Hepatocyte (in vitro differentiated cells): ENCODE measurements around the gene TYRP1. TPM values are rescaled to one million over a fixed set of nuclear protein-coding genes. Genes with fewer than 3 reads are reported as not detected.

ENCODE experiments used
- DNase-seq: peaks from one replicate; pipeline ENCODE4 v3.0.0-alpha.2; 2016; ENCODE audit warnings: low spot score
- H2AFZ ChIP-seq: fragments of 200-600 bp; sonication (generic); 2 replicates; pipeline ENCODE4 v1.6.0; 2016; ENCODE audit warnings: antibody characterized with exemption, mild to moderate bottlenecking
- H3K27ac ChIP-seq: fragments of 200-600 bp; sonication (generic); 2 replicates; pipeline ENCODE4 v1.5.1; 2016; ENCODE audit warnings: mild to moderate bottlenecking
- H3K27me3 ChIP-seq: fragments of 200-600 bp; sonication (generic); 2 replicates; pipeline ENCODE4 v1.6.1; 2016
- H3K36me3 ChIP-seq: fragments of 200-600 bp; sonication (generic); replicated peaks from 2 replicates; pipeline ENCODE4 v1.5.1; 2016; ENCODE audit warnings: low read depth; ENCODE audit not compliant: insufficient read depth
- H3K4me1 ChIP-seq: fragments of 200-600 bp; sonication (generic); 2 replicates; pipeline ENCODE4 v1.5.1; 2016; ENCODE audit warnings: mild to moderate bottlenecking, moderate library complexity; ENCODE audit not compliant: insufficient read depth
- H3K4me2 ChIP-seq: fragments of 200-600 bp; sonication (generic); 2 replicates; pipeline ENCODE4 v1.6.0; 2016
- H3K4me3 ChIP-seq: fragments of 200-600 bp; sonication (generic); 2 replicates; pipeline ENCODE4 v1.5.1; 2016; ENCODE audit warnings: mild to moderate bottlenecking
- H3K79me2 ChIP-seq: fragments of 200-600 bp; sonication (generic); 2 replicates; pipeline ENCODE4 v1.6.0; 2017; ENCODE audit warnings: mild to moderate bottlenecking
- H3K9me2 ChIP-seq: fragments of 200-600 bp; sonication (generic); replicated peaks from 2 replicates; pipeline ENCODE4 v1.6.0; 2017; ENCODE audit warnings: mild to moderate bottlenecking; ENCODE audit not compliant: insufficient read depth
- H3K9me3 ChIP-seq: fragments of 200-600 bp; sonication (generic); 2 replicates; pipeline ENCODE4 v1.5.1; 2016; ENCODE audit warnings: low read depth, mild to moderate bottlenecking
- H4K20me1 ChIP-seq: fragments of 200-600 bp; sonication (generic); 2 replicates; pipeline ENCODE4 v1.6.0; 2016; ENCODE audit warnings: mild to moderate bottlenecking; ENCODE audit not compliant: insufficient read depth, poor library complexity, severe bottlenecking
- EZH2 ChIP-seq: fragments of 200-600 bp; sonication (generic); IDR thresholded peaks from 2 replicates; pipeline ENCODE4 v1.6.1; 2016; ENCODE audit warnings: antibody characterized with exemption, mild to moderate bottlenecking, borderline replicate concordance
- EZH2phosphoT487 ChIP-seq: fragments of 200-600 bp; sonication (generic); IDR thresholded peaks from one replicate; pipeline ENCODE4 v1.6.1; 2018; ENCODE audit warnings: antibody characterized with exemption, mild to moderate bottlenecking, low read depth, moderate library complexity; ENCODE audit not compliant: unreplicated experiment, severe bottlenecking
- WGBS: methylation state at CpG from one replicate; pipeline ENCODE4 v1.1.6; 2016; ENCODE audit warnings: low lambda C conversion rate; ENCODE audit errors: missing lambda C conversion rate; 5-methylcytosine and 5-hydroxymethylcytosine counted together
- polyA plus RNA-seq: library from polyadenylated mRNA; unstranded; fragments of >200 nt; fragmentation: Nextera tagmentation; extraction: Ambion mirVana; gene quantifications from 2 replicates; pipeline ENCODE4 v1.2.1, GENCODE V29; 2016
- total RNA-seq: library from RNA; depleted of rRNA; stranded (reverse); fragments of >200 nt; gene quantifications from 2 replicates; pipeline ENCODE4 v1.2.3, GENCODE V29; 2014
- TF ChIP-seq, protein P1 (sequence below): fragments of 200-600 bp; sonication (generic); IDR thresholded peaks from 2 replicates; pipeline ENCODE4 v1.5.1; 2016; ENCODE audit warnings: antibody characterized with exemption, mild to moderate bottlenecking; ENCODE audit not compliant: poor library complexity

TYRP1 gene
- total and polyA plus RNA-seq, 2 experiments from 2014 or later = 6.4 to 8.6 TPM

DNA sequence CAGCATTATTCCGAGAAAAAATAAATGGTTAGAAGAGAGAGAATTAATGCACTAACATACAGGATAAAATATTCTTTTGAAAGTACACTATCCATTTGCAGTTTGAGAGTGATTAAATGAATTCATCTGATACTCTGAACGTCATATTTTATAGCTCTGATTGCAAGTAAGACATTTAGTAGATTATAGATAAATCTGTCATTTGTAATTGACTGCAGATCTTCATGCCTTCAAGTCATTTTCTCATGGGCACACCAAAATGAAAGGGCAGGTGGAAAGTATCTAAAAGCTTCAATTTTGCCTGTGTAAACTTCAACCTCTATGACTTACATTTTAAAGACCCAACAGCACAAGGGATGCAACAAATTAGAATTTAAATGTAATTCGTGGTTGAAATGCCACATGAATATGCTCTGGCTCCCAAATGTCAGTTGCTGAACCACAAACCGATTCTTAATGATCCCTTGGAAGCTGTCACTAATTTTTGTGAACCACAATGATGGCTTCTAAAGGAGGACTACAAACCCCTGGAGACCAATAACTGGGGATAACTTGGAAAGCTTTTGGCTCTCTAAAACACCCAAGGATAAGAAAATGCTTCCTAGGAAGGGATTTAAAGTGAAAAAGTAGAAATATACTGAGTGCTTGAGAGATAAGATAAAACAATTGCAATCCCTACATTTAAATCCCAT lies 3.9 kb downstream of the TYRP1 start:
- 50% methylated on average over 4 of the region's 4 CpGs for WGBS
- Histone ChIP-seq H3K4me3 (no peak overlapping the region), H3K9me2 (no peaks in the 10 kb centered on the region), H3K9me3 (no peaks in the 10 kb centered on the region), H3K4me2 (no peak overlapping the region), H3K36me3 (no peaks in the 10 kb centered on the region), H3K27me3 (no peaks in the 10 kb centered on the region), H3K27ac (peak overlapping the region; percentile 39), H3K79me2 (no peaks in the 10 kb centered on the region), H3K4me1 (no peaks in the 10 kb centered on the region), H4K20me1 (no peaks in the 10 kb centered on the region), H2AFZ (no peak overlapping the region)
- DNase-seq = no peak
- TF ChIP-seq EZH2 (no peak), EZH2phosphoT487 (no peak)
- TF ChIP-seq, protein P1, sequence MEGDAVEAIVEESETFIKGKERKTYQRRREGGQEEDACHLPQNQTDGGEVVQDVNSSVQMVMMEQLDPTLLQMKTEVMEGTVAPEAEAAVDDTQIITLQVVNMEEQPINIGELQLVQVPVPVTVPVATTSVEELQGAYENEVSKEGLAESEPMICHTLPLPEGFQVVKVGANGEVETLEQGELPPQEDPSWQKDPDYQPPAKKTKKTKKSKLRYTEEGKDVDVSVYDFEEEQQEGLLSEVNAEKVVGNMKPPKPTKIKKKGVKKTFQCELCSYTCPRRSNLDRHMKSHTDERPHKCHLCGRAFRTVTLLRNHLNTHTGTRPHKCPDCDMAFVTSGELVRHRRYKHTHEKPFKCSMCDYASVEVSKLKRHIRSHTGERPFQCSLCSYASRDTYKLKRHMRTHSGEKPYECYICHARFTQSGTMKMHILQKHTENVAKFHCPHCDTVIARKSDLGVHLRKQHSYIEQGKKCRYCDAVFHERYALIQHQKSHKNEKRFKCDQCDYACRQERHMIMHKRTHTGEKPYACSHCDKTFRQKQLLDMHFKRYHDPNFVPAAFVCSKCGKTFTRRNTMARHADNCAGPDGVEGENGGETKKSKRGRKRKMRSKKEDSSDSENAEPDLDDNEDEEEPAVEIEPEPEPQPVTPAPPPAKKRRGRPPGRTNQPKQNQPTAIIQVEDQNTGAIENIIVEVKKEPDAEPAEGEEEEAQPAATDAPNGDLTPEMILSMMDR = no peak

DNA sequence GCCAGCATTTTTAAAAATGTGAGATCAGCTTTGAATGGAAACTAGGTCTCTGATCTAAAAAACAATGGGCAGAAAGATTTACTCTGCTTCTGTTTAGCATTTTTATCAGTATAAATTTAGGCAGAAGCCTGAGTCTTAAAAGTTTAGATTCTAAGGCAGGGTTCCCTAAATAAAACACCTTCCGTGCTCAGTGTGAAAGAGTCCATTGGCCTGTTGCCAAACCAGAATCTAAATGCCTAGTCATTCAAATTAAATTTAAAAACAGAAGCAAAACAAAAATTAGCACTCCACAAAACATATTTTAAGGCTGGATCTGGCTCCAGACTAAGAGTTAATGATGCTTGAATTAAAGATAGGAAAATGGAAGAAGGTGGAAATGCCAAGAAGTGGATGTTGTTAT lies 4.5 kb downstream of the TYRP1 start:
- Histone ChIP-seq H3K9me3 (no peaks in the 10 kb centered on the region), H3K9me2 (no peaks in the 10 kb centered on the region), H3K4me1 (no peaks in the 10 kb centered on the region), H3K27me3 (no peaks in the 10 kb centered on the region), H4K20me1 (no peaks in the 10 kb centered on the region), H3K4me3 (no peak overlapping the region), H3K4me2 (peak overlapping the region; percentile 46), H3K27ac (peak overlapping the region; percentile 39), H2AFZ (no peak overlapping the region), H3K36me3 (no peaks in the 10 kb centered on the region), H3K79me2 (no peaks in the 10 kb centered on the region)
- DNase-seq = no peak
- WGBS = 43% methylated on average over 1 of the region's 1 CpG
- TF ChIP-seq EZH2phosphoT487 (no peak), EZH2 (no peak)
- TF ChIP-seq, protein P1 = no peak

DNA sequence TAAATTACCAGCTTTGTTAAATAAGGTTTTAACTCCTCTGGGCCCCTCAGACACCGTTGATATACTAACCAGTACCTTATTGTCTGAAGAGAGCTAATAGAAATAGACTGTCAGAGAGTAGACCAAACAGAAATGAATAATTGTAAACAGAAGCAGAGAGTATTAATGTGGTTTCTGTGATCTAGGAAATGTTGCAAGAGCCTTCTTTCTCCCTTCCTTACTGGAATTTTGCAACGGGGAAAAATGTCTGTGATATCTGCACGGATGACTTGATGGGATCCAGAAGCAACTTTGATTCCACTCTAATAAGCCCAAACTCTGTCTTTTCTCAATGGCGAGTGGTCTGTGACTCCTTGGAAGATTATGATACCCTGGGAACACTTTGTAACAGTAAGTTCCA lies 5.1 kb downstream of the TYRP1 start:
- Histone ChIP-seq H3K79me2 (no peaks in the 10 kb centered on the region), H3K4me2 (peak overlapping the region; percentile 46), H2AFZ (no peak overlapping the region), H3K27ac (peak overlapping the region; percentile 45), H3K27me3 (no peaks in the 10 kb centered on the region), H3K4me3 (no peak overlapping the region), H4K20me1 (no peaks in the 10 kb centered on the region), H3K36me3 (no peaks in the 10 kb centered on the region), H3K9me2 (no peaks in the 10 kb centered on the region), H3K9me3 (no peaks in the 10 kb centered on the region), H3K4me1 (no peaks in the 10 kb centered on the region)
- WGBS = 42% methylated on average over 4 of the region's 4 CpGs
- DNase-seq = peak; percentile 19
- no peak for TF ChIP-seq EZH2
- TF ChIP-seq EZH2phosphoT487 = no peak
- TF ChIP-seq, protein P1 = no peak
